ENCODE data around the gene TAF4B.

Gene TAF4B

GRCh38 chr18:26422472-26423162, 196.4 kb downstream of the TAF4B start:
- Histone ChIP-seq H3K9me3 (ENCODE audit: insufficient read depth, low read length, severe bottlenecking) (no peaks in the 10 kb centered on the region), H3K9ac (ENCODE audit: low read depth, low read length) (no peak overlapping the region), H3K79me2 (ENCODE audit: insufficient read depth, low read length) (no peaks in the 10 kb centered on the region), H3K36me3 (ENCODE audit: insufficient read depth, low read length) (no peaks in the 10 kb centered on the region), H3K4me2 (ENCODE audit: insufficient read depth, low read length) (no peak overlapping the region), H3K4me3 (ENCODE audit: low read depth in 1 of 2, low read length in 2 of 2) (no peak overlapping the region), H4K20me1 (ENCODE audit: insufficient read depth, low read length) (no peaks in the 10 kb centered on the region), H2AFZ (ENCODE audit: low read depth, low read length) (no peak overlapping the region), H3K27me3 (ENCODE audit: insufficient read depth, low read length, poor library complexity) (no peaks in the 10 kb centered on the region), H3K27ac (ENCODE audit: low read length) (no peak overlapping the region), H3K4me1 (ENCODE audit: insufficient read depth, low read length) (peaks cover 3% of the 10 kb centered on the region; the same call in 1 of the 2 replicates)
- no peak for DNase-seq
- TF ChIP-seq EZH2 (IDR thresholded peaks at IDR 0.05; ENCODE audit: borderline replicate concordance, low read depth, low read length, severe bottlenecking), result no peak
- TF ChIP-seq, protein P1, sequence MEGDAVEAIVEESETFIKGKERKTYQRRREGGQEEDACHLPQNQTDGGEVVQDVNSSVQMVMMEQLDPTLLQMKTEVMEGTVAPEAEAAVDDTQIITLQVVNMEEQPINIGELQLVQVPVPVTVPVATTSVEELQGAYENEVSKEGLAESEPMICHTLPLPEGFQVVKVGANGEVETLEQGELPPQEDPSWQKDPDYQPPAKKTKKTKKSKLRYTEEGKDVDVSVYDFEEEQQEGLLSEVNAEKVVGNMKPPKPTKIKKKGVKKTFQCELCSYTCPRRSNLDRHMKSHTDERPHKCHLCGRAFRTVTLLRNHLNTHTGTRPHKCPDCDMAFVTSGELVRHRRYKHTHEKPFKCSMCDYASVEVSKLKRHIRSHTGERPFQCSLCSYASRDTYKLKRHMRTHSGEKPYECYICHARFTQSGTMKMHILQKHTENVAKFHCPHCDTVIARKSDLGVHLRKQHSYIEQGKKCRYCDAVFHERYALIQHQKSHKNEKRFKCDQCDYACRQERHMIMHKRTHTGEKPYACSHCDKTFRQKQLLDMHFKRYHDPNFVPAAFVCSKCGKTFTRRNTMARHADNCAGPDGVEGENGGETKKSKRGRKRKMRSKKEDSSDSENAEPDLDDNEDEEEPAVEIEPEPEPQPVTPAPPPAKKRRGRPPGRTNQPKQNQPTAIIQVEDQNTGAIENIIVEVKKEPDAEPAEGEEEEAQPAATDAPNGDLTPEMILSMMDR (IDR thresholded peaks at IDR 0.05; ENCODE audit: borderline replicate concordance, extremely low read depth, low read length, poor library complexity, severe bottlenecking), result no peak
- ATAC-seq (ENCODE audit: insufficient read depth, low read depth), result no peak

DNA sequence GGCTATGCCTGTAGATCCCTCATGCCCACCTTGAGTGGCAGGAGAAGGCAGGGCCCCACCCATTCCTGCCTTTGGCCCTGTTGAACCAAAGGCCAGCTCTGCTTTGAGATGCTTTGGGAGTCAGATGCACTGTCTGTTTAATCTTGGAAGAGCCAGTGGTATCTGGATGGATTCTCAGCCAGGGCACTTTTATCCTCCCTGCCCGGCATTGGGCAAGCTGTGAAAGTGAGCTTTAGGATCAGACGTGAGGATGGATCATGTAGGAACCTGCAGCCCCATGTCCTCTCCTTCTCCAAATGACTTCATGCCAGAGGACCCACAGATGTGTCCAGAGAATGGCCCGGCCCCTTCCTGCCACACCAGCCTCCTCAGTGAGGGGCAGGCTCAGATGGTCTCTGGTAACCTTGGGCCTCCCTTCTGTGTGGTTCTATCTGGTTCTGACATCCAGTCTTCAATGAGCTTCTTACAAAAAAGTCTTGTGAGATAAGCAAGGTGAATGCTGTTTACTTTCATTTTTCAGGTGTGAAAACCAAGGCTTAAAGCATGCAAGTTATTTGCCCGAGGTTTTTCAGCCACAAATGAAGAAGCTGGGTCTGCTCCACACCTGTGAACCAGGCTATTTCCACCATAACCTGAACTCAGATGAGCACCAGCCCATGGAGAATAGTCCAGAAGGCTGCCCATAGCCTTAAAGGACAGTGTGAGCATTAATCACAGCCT, 198.3 kb downstream of the TAF4B start:
- TF ChIP-seq, protein P1 (IDR thresholded peaks at IDR 0.05; ENCODE audit: borderline replicate concordance, extremely low read depth, low read length, poor library complexity, severe bottlenecking), result no peak
- TF ChIP-seq EZH2 (IDR thresholded peaks at IDR 0.05; ENCODE audit: borderline replicate concordance, low read depth, low read length, severe bottlenecking), result no peak
- H3K4me3 ChIP-seq (ENCODE audit: low read depth in 1 of 2, low read length in 2 of 2), result no peak overlapping the region
- no peaks in the 10 kb centered on the region for H4K20me1 ChIP-seq (ENCODE audit: insufficient read depth, low read length)
- no peaks in the 10 kb centered on the region for H3K9me3 ChIP-seq (ENCODE audit: insufficient read depth, low read length, severe bottlenecking)
- no peak overlapping the region for H2AFZ ChIP-seq (ENCODE audit: low read depth, low read length)
- DNase-seq (no peak), ATAC-seq (ENCODE audit: insufficient read depth, low read depth) (no peak; the same call in 2 of the 3 replicates)
- H3K79me2 ChIP-seq (ENCODE audit: insufficient read depth, low read length), result no peaks in the 10 kb centered on the region
- H3K27me3 ChIP-seq (ENCODE audit: insufficient read depth, low read length, poor library complexity), result no peaks in the 10 kb centered on the region
- no peak overlapping the region for H3K27ac ChIP-seq (ENCODE audit: low read length)
- no peak overlapping the region for H3K4me2 ChIP-seq (ENCODE audit: insufficient read depth, low read length)
- H3K9ac ChIP-seq (ENCODE audit: low read depth, low read length), result no peak overlapping the region
- no peaks in the 10 kb centered on the region for H3K36me3 ChIP-seq (ENCODE audit: insufficient read depth, low read length)
- peaks cover 3% of the 10 kb centered on the region; the same call in 1 of the 2 replicates for H3K4me1 ChIP-seq (ENCODE audit: insufficient read depth, low read length)

DNA sequence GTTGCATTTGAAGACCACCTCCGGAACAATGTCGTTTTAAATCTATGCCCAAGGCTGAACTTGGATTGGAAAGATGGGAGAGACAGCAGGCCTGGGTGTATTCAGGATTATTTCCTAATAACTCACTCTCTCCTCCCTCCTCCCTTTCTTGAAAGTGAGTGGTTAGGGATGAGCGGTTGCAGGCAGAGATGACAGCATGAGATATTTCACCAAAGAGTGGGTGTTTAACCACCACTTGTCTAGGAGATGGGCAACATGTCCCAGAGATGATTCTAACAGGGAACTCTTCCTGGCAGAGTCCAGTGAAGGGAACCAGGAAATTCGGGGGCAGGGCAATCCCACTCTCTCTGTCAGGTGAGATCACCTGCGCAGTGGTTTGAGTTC, 198.9 kb downstream of the TAF4B start:
- DNase-seq (no peak), ATAC-seq (ENCODE audit: insufficient read depth, low read depth) (no peak)
- H3K9me3 ChIP-seq (ENCODE audit: insufficient read depth, low read length, severe bottlenecking), result no peaks in the 10 kb centered on the region
- no peaks in the 10 kb centered on the region for H3K36me3 ChIP-seq (ENCODE audit: insufficient read depth, low read length)
- H3K9ac ChIP-seq (ENCODE audit: low read depth, low read length), result no peak overlapping the region
- H3K4me1 ChIP-seq (ENCODE audit: insufficient read depth, low read length), result peaks cover 3% of the 10 kb centered on the region; the same call in 1 of the 2 replicates
- no peaks in the 10 kb centered on the region for H3K79me2 ChIP-seq (ENCODE audit: insufficient read depth, low read length)
- no peaks in the 10 kb centered on the region for H4K20me1 ChIP-seq (ENCODE audit: insufficient read depth, low read length)
- H3K27me3 ChIP-seq (ENCODE audit: insufficient read depth, low read length, poor library complexity), result no peaks in the 10 kb centered on the region
- H3K4me3 ChIP-seq (ENCODE audit: low read depth in 1 of 2, low read length in 2 of 2), result no peak overlapping the region
- no peak overlapping the region for H3K4me2 ChIP-seq (ENCODE audit: insufficient read depth, low read length)
- no peak overlapping the region for H3K27ac ChIP-seq (ENCODE audit: low read length)
- TF ChIP-seq, protein P1 (IDR thresholded peaks at IDR 0.05; ENCODE audit: borderline replicate concordance, extremely low read depth, low read length, poor library complexity, severe bottlenecking), result no peak
- TF ChIP-seq EZH2 (IDR thresholded peaks at IDR 0.05; ENCODE audit: borderline replicate concordance, low read depth, low read length, severe bottlenecking), result no peak
- H2AFZ ChIP-seq (ENCODE audit: low read depth, low read length), result no peak overlapping the region
